Measurements from ENCODE around the gene PREX1.

The PREX1 gene

GRCh38 chr20:48629960-48630315 lies 197.9 kb downstream of the PREX1 start:
- no peak for DNase-seq

- DNase-seq = no peak
These were observed 198.5 kb downstream of the PREX1 start for GRCh38 chr20:48629069-48629959.

- no peak for DNase-seq
These were observed 200.1 kb downstream of the PREX1 start for GRCh38 chr20:48627737-48628128.

DNA sequence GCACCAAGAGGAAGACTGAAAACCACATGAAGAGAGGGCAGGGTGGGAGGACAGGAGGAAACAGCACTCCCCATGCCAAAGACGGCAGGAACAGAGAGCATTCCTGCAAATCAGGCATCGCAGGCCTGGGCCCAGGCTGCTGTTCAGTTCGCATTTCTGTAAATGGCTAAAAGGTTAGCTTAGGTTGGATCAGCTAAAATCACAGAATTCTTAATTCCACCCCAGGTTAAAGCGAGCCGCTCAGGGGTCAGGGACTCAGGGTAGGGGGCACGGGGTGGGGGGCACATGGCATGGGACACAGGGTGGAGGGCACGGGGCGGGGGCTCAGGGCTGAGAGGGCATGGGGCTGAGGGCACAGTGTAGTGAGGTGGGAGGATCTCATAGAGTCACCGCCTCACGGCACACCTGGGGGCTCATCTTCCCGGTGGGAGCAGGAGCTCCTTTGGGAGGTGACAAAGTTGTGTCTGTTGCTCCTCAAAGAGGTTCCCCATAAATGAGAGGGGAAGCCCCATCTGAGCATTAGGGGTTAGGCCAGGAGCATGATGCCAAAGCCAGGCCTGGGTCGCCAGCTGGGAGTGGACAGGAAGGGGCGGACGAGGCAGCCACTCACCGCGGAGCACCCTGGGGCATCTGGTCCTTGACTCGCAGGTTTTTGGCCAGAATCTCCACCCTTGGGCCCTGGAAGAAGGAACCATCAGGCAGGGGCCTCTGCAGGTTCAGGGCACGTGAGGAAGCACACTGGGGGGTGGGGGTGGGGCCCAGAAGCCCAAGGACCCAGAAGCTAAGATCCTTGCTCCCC lies 200.7 kb downstream of the PREX1 start:
- no peak for DNase-seq

DNA sequence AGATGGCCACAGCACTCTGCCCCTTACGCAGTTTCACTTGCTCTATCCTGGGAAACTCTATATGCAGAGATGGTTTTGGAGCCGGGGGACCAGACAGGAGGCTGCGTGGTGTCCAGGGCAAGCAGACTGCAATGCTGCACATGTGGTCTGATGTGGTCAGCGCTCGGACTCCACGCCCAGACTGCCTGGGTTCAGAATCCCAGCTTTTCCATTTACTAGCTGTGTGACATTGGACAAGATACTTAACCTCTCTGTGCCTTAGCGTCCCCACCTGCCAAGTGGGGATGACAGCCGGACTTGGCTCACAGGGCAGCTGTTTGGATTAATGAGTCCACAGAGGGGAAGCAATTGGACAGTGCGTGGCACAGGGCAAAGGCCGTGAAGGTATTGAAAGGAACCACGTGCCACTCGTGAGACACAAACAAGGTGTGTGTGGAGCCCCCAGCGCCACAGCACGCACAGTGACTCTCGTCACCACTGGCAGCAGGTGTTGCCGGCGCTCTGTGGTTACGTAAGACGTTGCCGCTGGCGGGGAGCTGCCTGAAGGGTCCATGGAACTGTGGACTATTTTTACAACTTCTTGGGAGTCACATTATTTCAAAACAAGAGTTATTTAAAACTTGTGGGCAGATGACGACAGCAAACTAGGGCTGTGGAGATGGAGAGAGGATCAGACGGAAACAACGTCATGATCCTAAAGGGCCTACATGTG lies 201.4 kb downstream of the PREX1 start:
- no peak for DNase-seq

DNA sequence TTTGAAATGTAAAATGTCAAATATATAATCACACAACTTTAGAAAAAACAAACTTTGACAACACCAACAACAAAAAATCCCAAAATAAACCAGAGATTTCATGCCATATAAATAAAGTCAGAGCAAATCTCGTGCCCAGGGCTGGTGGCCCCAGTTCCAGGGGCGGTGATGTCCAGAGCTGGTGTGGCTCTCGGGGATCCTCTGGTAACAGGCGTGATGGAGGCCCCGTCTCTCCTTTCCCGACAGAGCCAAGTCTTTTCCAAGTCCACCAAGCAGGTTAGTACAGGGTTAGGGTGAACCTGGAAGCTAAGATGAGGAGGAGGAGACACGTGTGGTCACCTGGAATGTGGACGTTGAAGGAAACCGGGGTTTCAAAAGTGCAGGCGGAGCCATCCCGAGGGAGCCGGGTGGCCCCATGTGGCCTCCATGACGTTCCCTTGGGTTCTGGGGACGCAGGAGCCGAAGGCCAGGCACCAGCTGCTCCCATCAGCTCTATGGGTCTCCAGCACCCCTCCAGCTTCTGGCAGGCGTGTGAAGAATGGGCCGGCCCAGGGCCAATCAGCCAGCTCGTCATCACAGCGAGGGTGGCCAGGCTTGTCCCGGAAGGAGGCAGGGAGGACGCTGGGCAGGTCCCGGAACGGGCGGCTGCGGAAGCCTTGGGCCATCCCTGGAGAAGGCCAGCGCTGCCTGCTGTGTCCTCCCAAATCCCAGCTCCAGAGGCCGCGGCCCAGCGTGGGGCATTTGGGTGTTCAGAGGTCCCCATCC lies 202.5 kb downstream of the PREX1 start:
- DNase-seq = no peak

- DNase-seq = no peak
These were observed 203.3 kb downstream of the PREX1 start for GRCh38 chr20:48624315-48625020.

- DNase-seq = no peak
These were observed 203.9 kb downstream of the PREX1 start for GRCh38 chr20:48623906-48624265.

DNA sequence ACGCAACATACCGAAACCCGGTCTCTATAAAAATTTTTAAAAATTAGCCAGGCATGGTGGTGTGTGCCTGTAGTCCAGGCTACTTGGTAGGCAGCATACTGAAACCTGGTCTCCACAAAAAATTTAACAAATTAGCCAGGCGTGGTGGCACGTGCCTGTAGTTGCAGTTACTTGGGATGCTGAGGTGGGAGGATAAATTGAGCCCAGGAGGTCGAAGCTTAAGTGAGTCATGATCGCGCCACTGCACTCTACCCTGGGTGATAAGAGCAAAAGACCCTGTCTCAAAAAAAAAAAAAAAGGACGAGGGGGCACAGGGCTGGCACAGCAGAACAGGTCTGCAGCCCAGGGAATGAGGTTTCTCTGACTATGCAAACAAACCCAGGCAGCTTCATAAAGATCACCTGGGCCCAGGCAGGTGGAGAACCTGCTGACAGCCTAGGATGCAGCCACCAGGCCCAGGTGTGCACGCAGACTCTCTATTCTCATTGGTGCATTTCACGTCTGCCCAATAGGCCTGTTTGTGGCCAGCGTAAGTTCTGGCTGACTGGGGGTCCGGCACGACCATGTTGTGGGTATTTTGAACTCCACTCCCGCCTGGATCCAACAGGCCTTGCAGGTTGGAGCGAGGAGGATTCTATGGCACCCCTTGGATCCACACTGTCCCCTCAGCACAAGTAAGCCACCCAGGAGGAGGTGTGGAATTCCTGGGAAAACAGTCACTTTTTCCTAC lies 204.5 kb downstream of the PREX1 start:
- no peak for DNase-seq

GRCh38 chr20:48622421-48622820 lies 205.4 kb downstream of the PREX1 start:
- DNase-seq = no peak

- DNase-seq = peak in 1 of 2 experiments; percentile 3
These were observed 206.3 kb downstream of the PREX1 start for GRCh38 chr20:48621376-48622078.

- DNase-seq = peak; percentile 46 to 71
These were observed 207.1 kb downstream of the PREX1 start for GRCh38 chr20:48620507-48621375.

DNA sequence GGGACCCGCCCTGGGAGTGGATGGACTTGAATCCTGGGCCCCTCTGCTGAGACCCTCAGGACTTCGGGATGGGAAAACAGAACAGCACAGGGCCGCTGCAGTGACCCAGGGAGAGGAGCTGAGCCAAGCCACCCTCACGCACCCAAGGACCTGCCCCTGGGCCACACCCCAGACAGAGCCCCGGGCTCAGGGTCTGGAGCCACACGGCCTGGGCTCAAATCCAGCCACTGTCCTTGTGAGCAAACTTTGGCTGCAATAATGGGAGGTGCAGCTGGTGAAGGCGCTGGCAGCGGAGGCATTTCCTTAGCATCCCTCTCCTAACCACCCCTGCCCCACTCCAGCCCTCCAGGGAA lies 207.7 kb downstream of the PREX1 start:
- DNase-seq = no peak

GRCh38 chr20:48619126-48620101 lies 208.4 kb downstream of the PREX1 start:
- no peak for DNase-seq

GRCh38 chr20:48618631-48619030 lies 209.2 kb downstream of the PREX1 start:
- DNase-seq = no peak

GRCh38 chr20:48618052-48618451 lies 209.7 kb downstream of the PREX1 start:
- no peak for DNase-seq

- no peak for DNase-seq
These were observed 210.3 kb downstream of the PREX1 start for GRCh38 chr20:48617481-48617880.

- DNase-seq = no peak
These were observed 211.3 kb downstream of the PREX1 start for GRCh38 chr20:48616481-48616880.

DNA sequence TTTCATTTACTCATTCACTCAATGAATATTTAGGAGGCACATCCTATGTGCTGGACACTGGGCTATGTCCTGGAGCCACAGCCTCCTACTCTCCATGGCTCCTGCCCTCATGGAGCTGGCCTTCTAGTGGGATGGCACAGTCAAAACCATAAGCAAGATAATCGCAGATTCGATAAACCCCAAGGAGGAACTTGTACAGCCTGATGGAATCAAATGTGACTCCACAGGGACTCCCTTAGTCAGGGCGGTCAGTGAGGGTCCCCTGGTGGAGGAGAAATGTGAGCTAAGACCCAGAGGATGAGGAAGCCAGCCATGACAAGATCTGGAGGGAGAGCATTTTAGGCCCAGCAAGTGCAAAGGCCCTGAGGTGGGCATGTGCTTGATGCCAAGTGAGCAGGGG lies 211.9 kb downstream of the PREX1 start:
- DNase-seq = no peak

All from SW 1271 (cell line).